DND-41 (cell line): ENCODE results near the gene IQGAP2.

ENCODE experiments used
- CTCF ChIP-seq: IDR thresholded peaks from 2 replicates; pipeline ENCODE4 v1.5.1; 2012; ENCODE audit warnings: borderline replicate concordance, low read length, moderate library complexity, mild to moderate bottlenecking; ENCODE audit not compliant: poor library complexity, severe bottlenecking; ENCODE audit errors: extremely low read depth
- EZH2 ChIP-seq: IDR thresholded peaks from 3 replicates; pipeline ENCODE4 v1.6.1; 2012; ENCODE audit warnings: borderline replicate concordance, low read depth, mild to moderate bottlenecking, moderate library complexity, low read length, inconsistent platforms; ENCODE audit not compliant: severe bottlenecking

- TF ChIP-seq EZH2, result no peak
- no peak for TF ChIP-seq CTCF
Observed at GRCh38 chr5:76716456-76717157, 313.5 kb downstream of the IQGAP2 start.
